ENCODE measurements around the gene PKP2. TPM values are rescaled to one million over a fixed set of nuclear protein-coding genes. Genes with fewer than 3 reads are reported as not detected.
A peak's percentile ranks its signal among the peaks of the same experiment; 100 is the strongest.

Gene PKP2
- total RNA-seq, 1 donor from 2014 or later: 428 TPM

DNA sequence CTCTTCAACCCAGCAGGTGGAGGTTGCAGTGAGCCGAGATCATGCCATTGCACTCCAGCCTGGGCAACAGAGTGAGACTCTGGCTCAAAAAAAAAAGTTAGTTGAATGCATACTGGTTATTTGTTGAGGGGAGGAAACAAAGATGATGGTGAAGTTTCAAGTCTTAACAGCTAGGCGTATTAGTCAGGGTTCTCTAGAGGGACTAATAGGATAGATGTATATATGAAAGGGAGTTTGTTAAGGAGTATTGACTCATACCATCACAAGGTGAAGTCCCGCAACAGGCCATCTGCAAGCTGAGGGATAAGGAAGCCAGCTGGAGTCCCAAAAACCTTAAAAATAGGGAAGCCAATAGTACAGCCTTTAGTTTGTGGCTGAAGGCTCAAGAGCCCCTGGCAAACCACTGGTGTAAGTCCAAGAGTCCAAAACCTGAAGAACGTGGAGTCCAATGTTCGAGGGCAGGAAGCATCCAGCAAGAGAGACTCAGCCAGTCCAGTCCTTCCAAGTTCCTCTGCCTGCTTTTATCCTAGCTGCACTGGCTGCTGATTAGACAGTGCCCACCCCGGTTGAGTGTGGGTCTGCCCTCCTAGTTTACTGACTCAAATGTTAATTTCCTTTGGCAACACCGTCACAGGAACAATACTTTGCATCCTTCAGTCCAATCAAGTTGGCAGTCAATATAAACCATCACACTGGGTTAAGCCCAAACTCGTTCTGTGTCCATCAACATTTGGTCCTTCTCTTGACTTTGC, 26.1 kb upstream of the PKP2 start:
- Histone ChIP-seq H3K4me3 (no peak overlapping the region), H3K36me3 (no peaks in the 10 kb centered on the region), H3K27ac (replicated peaks) (no peak overlapping the region), H3K27me3 (ENCODE audit: low read depth) (peaks cover 4% of the 10 kb centered on the region), H3K9me3 (replicated peaks) (no peaks in the 10 kb centered on the region), H3K4me1 (no peaks in the 10 kb centered on the region)
- no peak for DNase-seq
- intact Hi-C loops (cut with micrococcal nuclease): no loop called here
- TF ChIP-seq, protein P1, sequence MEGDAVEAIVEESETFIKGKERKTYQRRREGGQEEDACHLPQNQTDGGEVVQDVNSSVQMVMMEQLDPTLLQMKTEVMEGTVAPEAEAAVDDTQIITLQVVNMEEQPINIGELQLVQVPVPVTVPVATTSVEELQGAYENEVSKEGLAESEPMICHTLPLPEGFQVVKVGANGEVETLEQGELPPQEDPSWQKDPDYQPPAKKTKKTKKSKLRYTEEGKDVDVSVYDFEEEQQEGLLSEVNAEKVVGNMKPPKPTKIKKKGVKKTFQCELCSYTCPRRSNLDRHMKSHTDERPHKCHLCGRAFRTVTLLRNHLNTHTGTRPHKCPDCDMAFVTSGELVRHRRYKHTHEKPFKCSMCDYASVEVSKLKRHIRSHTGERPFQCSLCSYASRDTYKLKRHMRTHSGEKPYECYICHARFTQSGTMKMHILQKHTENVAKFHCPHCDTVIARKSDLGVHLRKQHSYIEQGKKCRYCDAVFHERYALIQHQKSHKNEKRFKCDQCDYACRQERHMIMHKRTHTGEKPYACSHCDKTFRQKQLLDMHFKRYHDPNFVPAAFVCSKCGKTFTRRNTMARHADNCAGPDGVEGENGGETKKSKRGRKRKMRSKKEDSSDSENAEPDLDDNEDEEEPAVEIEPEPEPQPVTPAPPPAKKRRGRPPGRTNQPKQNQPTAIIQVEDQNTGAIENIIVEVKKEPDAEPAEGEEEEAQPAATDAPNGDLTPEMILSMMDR (IDR thresholded peaks at IDR 0.05; ENCODE audit: borderline replicate concordance): no peak

DNA sequence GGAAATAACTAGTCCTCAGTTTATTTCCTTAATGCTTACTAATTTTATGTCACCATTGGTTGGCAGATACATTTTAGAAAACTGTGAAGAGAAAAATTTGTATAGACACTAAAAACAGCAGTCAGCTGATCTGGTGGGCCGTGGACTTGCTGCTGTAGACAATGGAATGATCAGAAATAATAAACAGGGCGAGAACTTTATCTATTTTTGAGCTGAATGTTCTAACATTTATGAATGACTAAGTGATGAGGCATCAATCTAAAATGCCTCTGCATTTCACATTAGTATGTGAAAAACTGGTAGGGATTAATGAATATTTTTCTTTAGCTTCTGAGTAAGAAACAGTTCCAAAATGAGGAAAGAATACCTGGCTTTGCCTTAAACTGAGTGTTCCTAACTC, 24.8 kb upstream of the PKP2 start:
- H3K27ac ChIP-seq (replicated peaks): no peak overlapping the region
- no peak for DNase-seq
- intact Hi-C loops (cut with micrococcal nuclease): no loop called here
- H3K9me3 ChIP-seq (replicated peaks): no peaks in the 10 kb centered on the region
- H3K4me3 ChIP-seq: no peak overlapping the region
- H3K4me1 ChIP-seq: no peaks in the 10 kb centered on the region
- H3K36me3 ChIP-seq: no peaks in the 10 kb centered on the region
- TF ChIP-seq, protein P1 (IDR thresholded peaks at IDR 0.05; ENCODE audit: borderline replicate concordance): no peak
- H3K27me3 ChIP-seq (ENCODE audit: low read depth): no peaks in the 10 kb centered on the region

DNA sequence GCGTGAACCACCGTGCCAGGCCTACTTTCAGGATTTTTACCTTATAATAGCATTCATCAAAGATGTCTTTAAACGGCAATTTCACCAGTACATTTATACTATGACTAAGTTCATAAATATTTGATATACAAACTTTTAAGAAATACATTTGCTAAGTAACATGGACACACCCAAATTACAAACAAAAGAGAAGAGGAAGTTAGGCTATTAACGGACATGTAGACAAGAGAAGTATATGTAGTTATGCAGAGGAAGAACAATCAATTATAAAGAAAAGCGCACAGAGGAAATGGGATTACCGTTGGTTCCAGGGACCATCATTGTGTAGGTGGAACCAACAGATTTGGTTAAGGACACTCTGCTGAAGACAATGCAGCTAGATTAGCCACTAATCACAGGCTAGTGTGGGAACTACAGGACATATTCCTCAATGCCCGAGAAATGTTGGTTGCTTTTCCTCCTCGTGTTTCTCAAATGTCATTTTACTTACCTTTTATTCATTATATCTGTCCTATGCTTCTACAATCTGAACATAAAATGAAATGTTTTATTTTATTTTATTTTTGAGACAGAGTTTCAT, 24.0 kb upstream of the PKP2 start:
- TF ChIP-seq, protein P1 (IDR thresholded peaks at IDR 0.05; ENCODE audit: borderline replicate concordance): no peak
- H3K4me1 ChIP-seq: no peaks in the 10 kb centered on the region
- H3K4me3 ChIP-seq: no peak overlapping the region
- intact Hi-C loops (cut with micrococcal nuclease): no loop called here
- H3K27ac ChIP-seq (replicated peaks): no peak overlapping the region
- no peaks in the 10 kb centered on the region for H3K9me3 ChIP-seq (replicated peaks)
- no peaks in the 10 kb centered on the region for H3K27me3 ChIP-seq (ENCODE audit: low read depth)
- no peaks in the 10 kb centered on the region for H3K36me3 ChIP-seq
- DNase-seq: no peak

DNA sequence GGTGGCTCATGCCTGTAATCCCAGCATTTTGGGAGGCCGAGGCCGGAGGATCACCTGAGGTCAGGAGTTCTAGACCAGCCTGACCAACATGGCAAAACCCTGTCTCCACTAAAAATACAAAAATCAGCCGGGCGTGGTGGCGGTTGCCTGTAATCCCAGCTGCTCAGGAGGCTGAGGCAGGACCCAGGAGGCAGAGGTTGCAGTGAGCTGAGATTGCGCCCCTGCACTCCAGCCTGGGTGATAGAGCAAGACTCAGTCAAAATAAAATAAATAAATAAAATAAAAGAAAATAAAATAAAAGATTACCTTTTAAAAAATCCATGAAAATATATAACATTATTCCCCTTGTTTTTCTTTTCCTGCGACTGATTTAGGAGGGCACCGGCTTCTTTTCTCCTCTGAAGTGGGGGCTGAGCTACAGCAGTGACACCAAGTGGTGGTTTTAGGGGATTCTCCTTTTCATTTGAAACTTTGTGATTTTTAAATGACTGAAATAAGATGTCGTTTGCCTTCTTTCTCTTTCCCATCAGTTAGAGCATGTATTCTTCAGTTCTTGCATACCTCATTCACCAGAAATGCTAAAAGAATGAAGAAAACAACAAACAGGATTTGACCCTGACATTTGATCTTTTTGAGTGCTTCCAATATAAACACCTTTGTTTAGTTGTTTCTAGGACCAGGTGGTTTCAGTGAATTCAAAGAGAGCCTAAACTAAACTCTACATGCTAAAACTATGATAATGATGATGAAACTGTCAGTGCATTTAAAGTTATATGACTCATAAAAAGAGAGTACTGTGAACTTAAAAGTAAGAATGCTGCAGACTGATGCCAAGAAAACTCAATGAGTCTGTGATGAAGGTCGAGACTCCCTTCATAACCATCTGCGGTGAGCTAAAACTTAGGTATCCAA, 22.6 kb upstream of the PKP2 start:
- no peak for DNase-seq
- no peak overlapping the region for H3K4me3 ChIP-seq
- intact Hi-C loops (cut with micrococcal nuclease): loop anchor here (10.0 kb wide), 1 partner anchor 134 kb away; no protein-coding TSS in a partner anchor
- TF ChIP-seq, protein P1 (IDR thresholded peaks at IDR 0.05; ENCODE audit: borderline replicate concordance): peak; percentile 65
- H3K9me3 ChIP-seq (replicated peaks): no peaks in the 10 kb centered on the region
- no peaks in the 10 kb centered on the region for H3K36me3 ChIP-seq
- H3K27me3 ChIP-seq (ENCODE audit: low read depth): no peaks in the 10 kb centered on the region
- no peaks in the 10 kb centered on the region for H3K4me1 ChIP-seq
- no peak overlapping the region for H3K27ac ChIP-seq (replicated peaks)

DNA sequence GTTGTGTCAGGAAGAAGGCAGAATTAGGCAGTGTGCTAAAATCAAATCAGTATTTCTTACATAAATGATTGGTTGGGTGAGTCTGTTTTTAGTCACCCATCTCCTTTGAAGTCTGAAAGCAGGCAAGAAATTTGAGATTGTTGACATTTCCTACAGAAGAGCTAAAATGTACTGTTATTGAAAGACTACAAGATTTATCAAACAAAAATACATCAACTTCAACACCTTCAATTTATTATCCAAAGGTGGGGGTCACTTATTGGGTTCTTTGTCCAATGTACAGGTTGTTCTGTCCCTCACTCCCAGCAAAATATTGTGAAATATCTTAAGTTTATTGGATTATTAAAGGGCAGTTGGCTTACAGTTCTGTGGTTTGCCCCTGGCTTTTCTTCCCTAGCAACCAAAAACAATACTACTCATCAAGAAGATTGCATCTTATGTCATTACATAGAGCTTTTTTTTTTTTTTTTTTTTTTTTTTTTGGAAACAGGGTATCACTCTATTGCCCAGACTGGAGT, 20.6 kb upstream of the PKP2 start:
- H3K4me3 ChIP-seq: no peak overlapping the region
- no peaks in the 10 kb centered on the region for H3K27me3 ChIP-seq (ENCODE audit: low read depth)
- no peaks in the 10 kb centered on the region for H3K4me1 ChIP-seq
- H3K27ac ChIP-seq (replicated peaks): no peak overlapping the region
- intact Hi-C loops (cut with micrococcal nuclease): loop anchor here (10.0 kb wide), 1 partner anchor 132 kb away; no protein-coding TSS in a partner anchor
- DNase-seq: no peak
- H3K36me3 ChIP-seq: no peaks in the 10 kb centered on the region
- TF ChIP-seq, protein P1 (IDR thresholded peaks at IDR 0.05; ENCODE audit: borderline replicate concordance): no peak
- no peaks in the 10 kb centered on the region for H3K9me3 ChIP-seq (replicated peaks)
